ENCODE data around the gene TNS4.

Gene TNS4

GRCh38 chr17:40457964-40458791 is 43.2 kb downstream of the TNS4 start:
- DNase-seq (ENCODE audit: low read depth), result peak; percentile 96

GRCh38 chr17:40457369-40457768 is 44.1 kb downstream of the TNS4 start:
- DNase-seq (ENCODE audit: low read depth), result no peak

- DNase-seq (ENCODE audit: low read depth), result no peak
These were observed 44.9 kb downstream of the TNS4 start for GRCh38 chr17:40456396-40456951.

GRCh38 chr17:40454613-40454995 is 46.8 kb downstream of the TNS4 start:
- DNase-seq (ENCODE audit: low read depth), result no peak

- DNase-seq (ENCODE audit: low read depth), result peak; percentile 73
These were observed 47.4 kb downstream of the TNS4 start for GRCh38 chr17:40453881-40454612.

GRCh38 chr17:40452921-40453378 is 48.5 kb downstream of the TNS4 start:
- no peak for DNase-seq (ENCODE audit: low read depth)

- peak; percentile 88 for DNase-seq (ENCODE audit: low read depth)
These were observed 49.1 kb downstream of the TNS4 start for GRCh38 chr17:40452216-40452787.

GRCh38 chr17:40451420-40451819 is 50.0 kb downstream of the TNS4 start:
- peak; percentile 89 for DNase-seq (ENCODE audit: low read depth)

GRCh38 chr17:40450175-40450574 is 51.2 kb downstream of the TNS4 start:
- peak; percentile 42 for DNase-seq (ENCODE audit: low read depth)

GRCh38 chr17:40448639-40449261 is 52.7 kb downstream of the TNS4 start:
- DNase-seq (ENCODE audit: low read depth), result peak; percentile 26

- DNase-seq (ENCODE audit: low read depth), result peak; percentile 64
These were observed 53.2 kb downstream of the TNS4 start for GRCh38 chr17:40448213-40448638.

- no peak for DNase-seq (ENCODE audit: low read depth)
These were observed 53.6 kb downstream of the TNS4 start for GRCh38 chr17:40447806-40448205.

GRCh38 chr17:40447148-40447644 is 54.2 kb downstream of the TNS4 start:
- DNase-seq (ENCODE audit: low read depth), result no peak

- peak; percentile 51 for DNase-seq (ENCODE audit: low read depth)
These were observed 55.5 kb downstream of the TNS4 start for GRCh38 chr17:40445751-40446468.

GRCh38 chr17:40443988-40444899 is 57.2 kb downstream of the TNS4 start:
- peak; percentile 37 for DNase-seq (ENCODE audit: low read depth)

GRCh38 chr17:40443196-40443987 is 58.0 kb downstream of the TNS4 start, which contains the start of gene IGFBP4:
TSS of gene IGFBP4 (plus strand) at chr17:40443450. CDS start at chr17:40443736, 286 bp downstream.
- DNase-seq (ENCODE audit: low read depth), result peak; percentile 82

- DNase-seq (ENCODE audit: low read depth), result peak; percentile 63
These were observed 58.8 kb downstream of the TNS4 start for GRCh38 chr17:40442392-40443195.

- DNase-seq (ENCODE audit: low read depth), result no peak
These were observed 61.3 kb downstream of the TNS4 start for GRCh38 chr17:40440166-40440565.
